Thoracic aorta endothelial cell (primary cell): ENCODE results near the gene ASB18. TPM values are rescaled to one million over a fixed set of nuclear protein-coding genes. Genes with fewer than 3 reads are reported as not detected.

ENCODE experiments used
- small RNA-seq: library from RNA; depleted of rRNA; stranded (forward); fragments of <200 nt; gene quantifications from one replicate; pipeline ENCODE3, GENCODE V24; 2012
- total RNA-seq: library from RNA; depleted of rRNA; stranded (reverse); fragments of >200 nt; gene quantifications from 2 replicates; pipeline ENCODE4 v1.2.3, GENCODE V29; 2012

The ASB18 gene
- total RNA-seq: not detected in 2 replicates

GRCh38 chr2:236264256-236264655 lies at the start of gene ASB18:
TSS of gene ASB18 (minus strand) at chr2:236264406. CDS start at chr2:236264345, 61 bp downstream.

DNA sequence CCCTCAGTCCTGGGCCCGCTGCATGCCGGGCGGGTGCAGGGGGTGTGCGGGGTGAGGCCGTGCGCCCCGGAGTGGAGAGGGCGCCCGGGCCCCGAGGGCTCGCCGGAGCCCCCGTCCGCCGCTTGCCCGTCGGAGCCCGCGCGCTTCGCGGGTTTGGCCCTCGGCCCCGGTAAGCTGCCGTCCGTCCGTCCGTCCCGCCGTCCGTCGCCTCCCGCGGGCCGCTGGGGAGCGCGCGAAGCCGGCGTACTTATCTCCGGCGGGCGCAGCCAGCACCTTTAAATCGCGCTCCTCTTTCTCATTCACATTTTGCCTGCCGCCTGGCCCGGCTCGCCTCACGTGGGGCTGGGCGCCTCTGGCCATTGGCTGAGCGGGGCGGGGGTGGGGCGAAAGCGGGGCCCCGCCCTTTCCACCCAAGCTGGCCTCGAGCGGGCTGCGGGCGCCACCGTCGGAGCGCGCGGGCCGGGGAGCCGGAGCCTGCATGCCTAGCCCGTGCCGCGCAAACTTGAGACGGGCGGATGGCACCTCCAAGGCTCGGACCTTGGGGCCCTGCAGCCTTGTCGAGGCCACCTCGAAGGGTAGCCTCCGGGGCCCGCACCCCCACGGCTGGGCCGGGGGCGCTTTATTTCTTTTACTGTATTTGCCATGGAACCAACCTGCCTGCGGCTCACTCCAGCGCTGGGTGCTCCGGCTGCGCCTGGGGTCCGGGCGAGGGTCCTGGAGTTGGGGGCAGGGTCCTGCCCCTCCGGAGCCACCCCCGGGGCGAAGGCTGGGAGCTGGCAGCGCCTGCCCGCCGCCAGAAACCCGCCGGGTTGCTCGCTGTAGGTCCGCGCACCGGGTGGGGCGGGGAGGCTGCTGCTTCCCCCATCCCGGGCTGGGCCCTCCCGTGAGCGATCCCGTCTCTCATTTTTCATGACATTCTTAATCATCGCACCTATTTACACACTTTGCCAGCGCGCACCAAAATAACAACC lies 95.8 kb downstream of the ASB18 start, which contains the start of gene GBX2:
Gene GBX2, minus strand, starts transcription at position 277 of the 971 bp plus-strand sequence. CDS start 415 bp downstream, outside the sequence.

Small RNA genes within 50 kb of the gene (small RNA-seq; reads per million reads assigned to genes)
- not detected for gene RF00019
- gene RNU1-31P: not detected

Other genes with a start within 250 kb of the ASB18 start
- 4.2 and 11.6 TPM in 2 replicates for gene GBX2, start 96.0 kb downstream of the ASB18 start, total RNA-seq